Colonic mucosa (tissue), 4 donors: ENCODE data around the gene DEK. TPM values are rescaled to one million over a fixed set of nuclear protein-coding genes. Genes with fewer than 3 reads are reported as not detected.
A peak's percentile ranks its signal among the peaks of the same experiment; 100 is the strongest.

Experiments
- DNase-seq: peaks from one replicate; pipeline ENCODE4 v3.0.0-alpha.2; 2020
- H3K27ac ChIP-seq: fragments of 200-600 bp; one replicate; pipeline ENCODE4 v1.8.0; 2021
- H3K27me3 ChIP-seq: fragments of 200-600 bp; one replicate; pipeline ENCODE4 v1.8.0; 2021
- H3K36me3 ChIP-seq: fragments of 200-600 bp; one replicate; pipeline ENCODE4 v1.8.0; 2021
- H3K4me1 ChIP-seq: fragments of 200-600 bp; one replicate; pipeline ENCODE4 v1.8.0; 2021; ENCODE audit warnings: mild to moderate bottlenecking
- H3K4me3 ChIP-seq: fragments of 200-600 bp; one replicate; pipeline ENCODE4 v1.8.0; 2021
- H3K9ac ChIP-seq, 2 donors: one replicate each; pipeline ENCODE4 v1.7.0; 2013; ENCODE audit warnings: control low read depth in 2 of 2, low read depth in 2 of 2, low read length in 2 of 2
- H3K9me3 ChIP-seq: fragments of 200-600 bp; one replicate; pipeline ENCODE4 v1.8.0; 2021
- intact Hi-C: fragments of 100-400 bp; cut with DNase I; formaldehyde crosslinking; loops from one replicate; pipeline ENCODE4 v1.14.1; 2022
- total RNA-seq, 2 donors: library from RNA; stranded (reverse); fragmentation: NEBNext Ultra II Directional in 1 of 2; extraction: Animal tissue kit (Norgen Biotek cat#: 25700) in 1 of 2; gene quantifications; one replicate each; pipeline ENCODE4 v1.2.1, GENCODE V29; 2021
- TF ChIP-seq, protein P1 (sequence below): fragments of 200-600 bp; IDR thresholded peaks from one replicate; pipeline ENCODE4 v1.8.0; 2022; ENCODE audit warnings: antibody characterized with exemption, mild to moderate bottlenecking
- donor health status: healthy.
- donor health status: DM: no; HTN: no; CAD: no.
- donor health status: DM: no; HTN: no; CAD: no.

The DEK gene
- total RNA-seq, 2 donors from 2014 or later: 113 to 145 TPM

GRCh38 chr6:18306977-18307376 is 42.6 kb upstream of the DEK start:
- no peak for DNase-seq
- no peak overlapping the region for H3K4me3 ChIP-seq

GRCh38 chr6:18302561-18303439 is 38.5 kb upstream of the DEK start:
- H3K9me3 ChIP-seq: no peaks in the 10 kb centered on the region
- no peaks in the 10 kb centered on the region for H3K36me3 ChIP-seq
- H3K4me1 ChIP-seq: no peaks in the 10 kb centered on the region
- DNase-seq: no peak
- intact Hi-C loops: no loop called here
- no peak overlapping the region for H3K4me3 ChIP-seq
- H3K27ac ChIP-seq: no peak overlapping the region
- H3K9ac ChIP-seq: no peak overlapping the region
- TF ChIP-seq, protein P1, sequence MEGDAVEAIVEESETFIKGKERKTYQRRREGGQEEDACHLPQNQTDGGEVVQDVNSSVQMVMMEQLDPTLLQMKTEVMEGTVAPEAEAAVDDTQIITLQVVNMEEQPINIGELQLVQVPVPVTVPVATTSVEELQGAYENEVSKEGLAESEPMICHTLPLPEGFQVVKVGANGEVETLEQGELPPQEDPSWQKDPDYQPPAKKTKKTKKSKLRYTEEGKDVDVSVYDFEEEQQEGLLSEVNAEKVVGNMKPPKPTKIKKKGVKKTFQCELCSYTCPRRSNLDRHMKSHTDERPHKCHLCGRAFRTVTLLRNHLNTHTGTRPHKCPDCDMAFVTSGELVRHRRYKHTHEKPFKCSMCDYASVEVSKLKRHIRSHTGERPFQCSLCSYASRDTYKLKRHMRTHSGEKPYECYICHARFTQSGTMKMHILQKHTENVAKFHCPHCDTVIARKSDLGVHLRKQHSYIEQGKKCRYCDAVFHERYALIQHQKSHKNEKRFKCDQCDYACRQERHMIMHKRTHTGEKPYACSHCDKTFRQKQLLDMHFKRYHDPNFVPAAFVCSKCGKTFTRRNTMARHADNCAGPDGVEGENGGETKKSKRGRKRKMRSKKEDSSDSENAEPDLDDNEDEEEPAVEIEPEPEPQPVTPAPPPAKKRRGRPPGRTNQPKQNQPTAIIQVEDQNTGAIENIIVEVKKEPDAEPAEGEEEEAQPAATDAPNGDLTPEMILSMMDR: no peak
- no peaks in the 10 kb centered on the region for H3K27me3 ChIP-seq

More at GRCh38 chr6:18306977-18307376, 42.6 kb upstream of the DEK start:
- no peaks in the 10 kb centered on the region for H3K36me3 ChIP-seq
- intact Hi-C loops: no loop called here
- TF ChIP-seq, protein P1: no peak
- H3K4me1 ChIP-seq: no peaks in the 10 kb centered on the region
- H3K9me3 ChIP-seq: no peaks in the 10 kb centered on the region
- no peak overlapping the region for H3K9ac ChIP-seq
- H3K27me3 ChIP-seq: no peaks in the 10 kb centered on the region
- H3K27ac ChIP-seq: no peak overlapping the region

GRCh38 chr6:18293076-18293904 is 29.0 kb upstream of the DEK start:
- DNase-seq: peak; percentile 47
- TF ChIP-seq, protein P1: no peak
- intact Hi-C loops: no loop called here
- Histone ChIP-seq H3K36me3 (no peaks in the 10 kb centered on the region), H3K9me3 (no peaks in the 10 kb centered on the region), H3K9ac (no peak overlapping the region), H3K27me3 (no peaks in the 10 kb centered on the region), H3K4me3 (no peak overlapping the region), H3K27ac (peak overlapping the region; percentile 61), H3K4me1 (no peaks in the 10 kb centered on the region)

- Histone ChIP-seq H3K9ac (no peak overlapping the region), H3K27me3 (no peaks in the 10 kb centered on the region), H3K4me3 (no peak overlapping the region), H3K9me3 (no peaks in the 10 kb centered on the region), H3K4me1 (no peaks in the 10 kb centered on the region), H3K27ac (no peak overlapping the region), H3K36me3 (no peaks in the 10 kb centered on the region)
- intact Hi-C loops: no loop called here
- TF ChIP-seq, protein P1: no peak
- DNase-seq: no peak
Observed at GRCh38 chr6:18289283-18289682, 25.0 kb upstream of the DEK start.

DNA sequence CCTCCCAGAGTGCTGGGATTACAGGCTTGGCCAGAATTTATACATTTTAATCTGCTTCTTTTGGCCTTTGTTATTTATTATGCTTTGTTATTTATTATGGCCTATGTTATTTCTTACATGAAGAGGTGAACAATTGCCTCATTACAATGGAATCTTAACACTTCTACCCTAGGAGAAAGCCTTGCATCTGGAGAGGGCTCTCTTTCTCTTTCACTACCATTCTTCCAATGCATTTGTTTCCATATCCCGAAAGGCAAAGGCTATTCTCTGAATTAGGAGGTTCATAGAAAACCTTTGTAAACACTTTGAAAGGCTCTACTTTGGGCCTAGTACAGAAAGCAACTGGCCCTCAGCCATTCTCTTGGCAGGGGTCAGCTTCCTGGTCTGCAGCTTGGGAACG is 19.9 kb upstream of the DEK start:
- DNase-seq: no peak
- TF ChIP-seq, protein P1: no peak
- no peaks in the 10 kb centered on the region for H3K36me3 ChIP-seq
- no peak overlapping the region for H3K9ac ChIP-seq
- no peaks in the 10 kb centered on the region for H3K9me3 ChIP-seq
- no peak overlapping the region for H3K27ac ChIP-seq
- no peaks in the 10 kb centered on the region for H3K4me1 ChIP-seq
- no peaks in the 10 kb centered on the region for H3K27me3 ChIP-seq
- intact Hi-C loops: no loop called here
- no peak overlapping the region for H3K4me3 ChIP-seq
